ENCODE measurements around the gene FLT4. TPM values are rescaled to one million over a fixed set of nuclear protein-coding genes. Genes with fewer than 3 reads are reported as not detected.

Gene FLT4
- total RNA-seq, 2 experiments from 2014 or later = not detected

Other genes with a start within 250 kb of the FLT4 start
- 9.4 and 9.8 TPM in 2 replicates for gene CNOT6, start 155.2 kb downstream of the FLT4 start, total RNA-seq (2014; rRNA removed; shearing (Covaris generic))
- 30.1 and 34.0 TPM in 2 replicates for gene CNOT6, start 155.2 kb downstream of the FLT4 start, total RNA-seq (2022)
- gene SCGB3A1, start 58.1 kb downstream of the FLT4 start, total RNA-seq (2014; rRNA removed; shearing (Covaris generic)) = not detected in 2 replicates
- gene SCGB3A1, start 58.1 kb downstream of the FLT4 start, total RNA-seq (2022) = not detected in 2 replicates
- gene OR2Y1, start 90.5 kb upstream of the FLT4 start, total RNA-seq (2014; rRNA removed; shearing (Covaris generic)) = not detected in 2 replicates
- not detected in 2 replicates for gene OR2Y1, start 90.5 kb upstream of the FLT4 start, total RNA-seq (2022)
- gene MGAT1, start 153.2 kb upstream of the FLT4 start, total RNA-seq (2014; rRNA removed; shearing (Covaris generic)) = 65.2 and 75.4 TPM in 2 replicates
- gene MGAT1, start 153.2 kb upstream of the FLT4 start, total RNA-seq (2022) = 95.2 and 103 TPM in 2 replicates
- gene ZFP62, start 211.7 kb upstream of the FLT4 start, total RNA-seq (2014; rRNA removed; shearing (Covaris generic)) = 58.4 and 59.0 TPM in 2 replicates
- gene ZFP62, start 211.7 kb upstream of the FLT4 start, total RNA-seq (2022) = 69.2 and 79.1 TPM in 2 replicates
- gene BTNL8, start 249.6 kb upstream of the FLT4 start, total RNA-seq (2014; rRNA removed; shearing (Covaris generic)) = not detected in 2 replicates
- gene BTNL8, start 249.6 kb upstream of the FLT4 start, total RNA-seq (2022) = not detected in 2 replicates